Adipocyte (in vitro differentiated cells): ENCODE data around the gene SLC9A8.
A peak's percentile ranks its signal among the peaks of the same experiment; 100 is the strongest.

Experiments used
- DNase-seq: peaks from one replicate; pipeline ENCODE4 v3.0.0-alpha.2; 2015; ENCODE audit warnings: low read depth
- H3K27me3 ChIP-seq: replicated peaks from 2 replicates; pipeline ENCODE4 v1.7.0; 2013; ENCODE audit warnings: mild to moderate bottlenecking, low read length, moderate library complexity; ENCODE audit not compliant: control insufficient read depth, insufficient read depth
- H3K36me3 ChIP-seq: 2 replicates; pipeline ENCODE4 v1.7.0; 2013; ENCODE audit warnings: low read length, mild to moderate bottlenecking, moderate library complexity; ENCODE audit not compliant: control insufficient read depth, insufficient read depth, severe bottlenecking
- H3K4me1 ChIP-seq: 2 replicates; pipeline ENCODE4 v1.7.0; 2013; ENCODE audit warnings: mild to moderate bottlenecking, low read length, moderate library complexity; ENCODE audit not compliant: control insufficient read depth, insufficient read depth
- H3K4me3 ChIP-seq: 2 replicates; pipeline ENCODE4 v1.7.0; 2013; ENCODE audit warnings: mild to moderate bottlenecking, low read length, moderate library complexity
- H3K9ac ChIP-seq: 2 replicates; pipeline ENCODE4 v1.7.0; 2013; ENCODE audit warnings: mild to moderate bottlenecking, low read length, moderate library complexity
- H3K9me3 ChIP-seq: 2 replicates; pipeline ENCODE4 v1.7.0; 2013; ENCODE audit warnings: mild to moderate bottlenecking, low read length, moderate library complexity; ENCODE audit not compliant: control insufficient read depth

Gene SLC9A8

GRCh38 chr20:49937027-49937929 lies 124.7 kb downstream of the SLC9A8 start:
- Histone ChIP-seq H3K4me3 (peak overlapping the region; percentile 98), H3K27me3 (no peaks in the 10 kb centered on the region), H3K36me3 (peaks cover 18% of the 10 kb centered on the region), H3K4me1 (peaks cover 37% of the 10 kb centered on the region), H3K9ac (peak overlapping the region; percentile 96), H3K9me3 (no peaks in the 10 kb centered on the region)
- peak; percentile 15 for DNase-seq

GRCh38 chr20:49938173-49939163 lies 125.8 kb downstream of the SLC9A8 start:
- H3K36me3 ChIP-seq: peaks cover 30% of the 10 kb centered on the region
- DNase-seq: peak; percentile 82
- peaks cover 37% of the 10 kb centered on the region for H3K4me1 ChIP-seq
- no peaks in the 10 kb centered on the region for H3K9me3 ChIP-seq
- H3K27me3 ChIP-seq: no peaks in the 10 kb centered on the region
- H3K9ac ChIP-seq: peak overlapping the region; percentile 64
- peak overlapping the region; percentile 98 for H3K4me3 ChIP-seq

- Histone ChIP-seq H3K9me3 (no peaks in the 10 kb centered on the region), H3K4me3 (no peak overlapping the region), H3K27me3 (no peaks in the 10 kb centered on the region), H3K4me1 (peaks cover 35% of the 10 kb centered on the region), H3K36me3 (peaks cover 53% of the 10 kb centered on the region), H3K9ac (no peak overlapping the region)
- DNase-seq: no peak
Measured at GRCh38 chr20:49941456-49941855, 128.8 kb downstream of the SLC9A8 start.
